ENCODE data around the gene HIVEP3. TPM values are rescaled to one million over a fixed set of nuclear protein-coding genes. Genes with fewer than 3 reads are reported as not detected.

HIVEP3 gene
- total and polyA plus RNA-seq, 2 donors (not counting 1 experiment from before 2014, with no cell fraction given), result 2.0 to 5.1 TPM

- WGBS (ENCODE audit: insufficient coverage), result 100% methylated on average over 2 of the region's 13 CpGs
- intact Hi-C loops (cut with micrococcal nuclease), result no loop called here
- no peak overlapping the region for H2AFZ ChIP-seq (ENCODE audit: insufficient read depth, low read depth, low read length, poor library complexity, severe bottlenecking)
- H4K20me1 ChIP-seq (ENCODE audit: control insufficient read depth, insufficient read depth, low read length, poor library complexity, severe bottlenecking), result no peaks in the 10 kb centered on the region
- no peak overlapping the region for H3K9ac ChIP-seq (ENCODE audit: low read length)
- peaks cover 0 to 9% (median 0%) of the 10 kb centered on the region in 3 donors for H3K9me3 ChIP-seq (ENCODE audit: control extremely low read depth in 1 of 3, control insufficient read depth in 2 of 3, insufficient read depth in 1 of 3, low read length in 2 of 3)
- H3K27ac Mint-ChIP-seq, result no peak overlapping the region
- peaks cover 2% of the 10 kb centered on the region for H3K9me3 Mint-ChIP-seq (ENCODE audit: insufficient read depth)
- DNase-seq, result no peak
- POLR2A ChIA-PET, result no interaction called here
- peaks cover 15% of the 10 kb centered on the region for H3K4me1 Mint-ChIP-seq
- H3K79me2 ChIP-seq (ENCODE audit: control insufficient read depth, insufficient read depth, low read length), result no peaks in the 10 kb centered on the region
- no peak overlapping the region for H3K4me3 Mint-ChIP-seq
- H3K4me2 ChIP-seq (replicated peaks; ENCODE audit: low read depth, low read length, poor library complexity, severe bottlenecking), result no peak overlapping the region
- peaks cover 15 to 18% of the 10 kb centered on the region in 2 donors for H3K4me1 ChIP-seq (ENCODE audit: control insufficient read depth in 2 of 2, insufficient read depth in 2 of 2, low read length in 2 of 2)
- no peak overlapping the region for H3K27ac ChIP-seq (ENCODE audit: low read length in 2 of 2)
- H3K4me3 ChIP-seq (ENCODE audit: control extremely low read depth in 1 of 5, extremely low read depth in 1 of 5, insufficient read depth in 1 of 5, low read depth in 2 of 5, low read length in 4 of 5), result no peak overlapping the region
- H3K27me3 ChIP-seq (replicated peaks in 1 of 4; ENCODE audit: control extremely low read depth in 1 of 4, control insufficient read depth in 3 of 4, insufficient read depth in 4 of 4, low read length in 3 of 4), result no peaks in the 10 kb centered on the region
- H3K36me3 ChIP-seq (replicated peaks in 1 of 2; ENCODE audit: control extremely low read depth in 1 of 2, control insufficient read depth in 1 of 2, extremely low read depth in 1 of 2, insufficient read depth in 2 of 2, low read length in 1 of 2), result no peaks in the 10 kb centered on the region
- no peak for TF ChIP-seq EZH2 (IDR thresholded peaks at IDR 0.05; ENCODE audit: borderline replicate concordance, insufficient read depth, low read depth, low read length, poor library complexity, severe bottlenecking)
- TF ChIP-seq CTCF (IDR thresholded peaks at IDR 0.05), result no peak
- ATAC-seq (ENCODE audit: low read depth), result no peak
- CTCF ChIA-PET, result interaction anchor here (0.7 kb wide), 1 partner anchor 97 kb away, joined by 3 read pairs; no protein-coding TSS in a partner anchor
- peaks cover 2% of the 10 kb centered on the region for H3K27me3 Mint-ChIP-seq
These were observed 62.4 kb downstream of the HIVEP3 start for GRCh38 chr1:41856151-41856943.

GRCh38 chr1:41855713-41856112 is 63.0 kb downstream of the HIVEP3 start:
- Histone ChIP-seq H3K4me1 (ENCODE audit: control insufficient read depth in 2 of 2, insufficient read depth in 2 of 2, low read length in 2 of 2) (peaks cover 15 to 18% of the 10 kb centered on the region in 2 donors), H3K4me3 (ENCODE audit: control extremely low read depth in 1 of 5, extremely low read depth in 1 of 5, insufficient read depth in 1 of 5, low read depth in 2 of 5, low read length in 4 of 5) (no peak overlapping the region), H3K9ac (ENCODE audit: low read length) (no peak overlapping the region), H3K27ac (ENCODE audit: low read length in 2 of 2) (no peak overlapping the region), H3K36me3 (replicated peaks in 1 of 2; ENCODE audit: control extremely low read depth in 1 of 2, control insufficient read depth in 1 of 2, extremely low read depth in 1 of 2, insufficient read depth in 2 of 2, low read length in 1 of 2) (no peaks in the 10 kb centered on the region), H3K9me3 (ENCODE audit: control extremely low read depth in 1 of 3, control insufficient read depth in 2 of 3, insufficient read depth in 1 of 3, low read length in 2 of 3) (peaks cover 0 to 9% (median 0%) of the 10 kb centered on the region in 3 donors), H3K4me2 (replicated peaks; ENCODE audit: low read depth, low read length, poor library complexity, severe bottlenecking) (no peak overlapping the region), H3K27me3 (replicated peaks in 1 of 4; ENCODE audit: control extremely low read depth in 1 of 4, control insufficient read depth in 3 of 4, insufficient read depth in 4 of 4, low read length in 3 of 4) (no peaks in the 10 kb centered on the region), H3K79me2 (ENCODE audit: control insufficient read depth, insufficient read depth, low read length) (no peaks in the 10 kb centered on the region), H2AFZ (ENCODE audit: insufficient read depth, low read depth, low read length, poor library complexity, severe bottlenecking) (no peak overlapping the region), H4K20me1 (ENCODE audit: control insufficient read depth, insufficient read depth, low read length, poor library complexity, severe bottlenecking) (no peaks in the 10 kb centered on the region)
- Mint-ChIP-seq H3K27me3 (no peaks in the 10 kb centered on the region), H3K4me3 (no peak overlapping the region), H3K27ac (no peak overlapping the region), H3K4me1 (peaks cover 18% of the 10 kb centered on the region), H3K9me3 (ENCODE audit: insufficient read depth) (peaks cover 2% of the 10 kb centered on the region)
- ChIA-PET POLR2A (no interaction called here), CTCF (no interaction called here)
- TF ChIP-seq CTCF (IDR thresholded peaks at IDR 0.05) (no peak), EZH2 (IDR thresholded peaks at IDR 0.05; ENCODE audit: borderline replicate concordance, insufficient read depth, low read depth, low read length, poor library complexity, severe bottlenecking) (no peak)
- intact Hi-C loops (cut with micrococcal nuclease), result no loop called here
- ATAC-seq (ENCODE audit: low read depth) (no peak), DNase-seq (no peak)
- WGBS (ENCODE audit: insufficient coverage), result 71% methylated on average over 1 of the region's 2 CpGs
